ENCODE data around the gene DCUN1D2.
"Not testable (repeated sequence)": the region's sequence is repeated elsewhere in the genome, so short reads cannot be mapped to it uniquely, and the experiment has no call there.

The DCUN1D2 gene

GRCh38 chr13:113489549-113490495 lies 689 bp downstream of the DCUN1D2 start:
- peak; percentile 19 to 24 for ATAC-seq

- no peak for ATAC-seq
Observed at GRCh38 chr13:113489171-113489548, 1.4 kb downstream of the DCUN1D2 start.

- no peak for ATAC-seq
Observed at GRCh38 chr13:113488283-113488682, 2.2 kb downstream of the DCUN1D2 start.

- no peak for ATAC-seq
Observed at GRCh38 chr13:113486698-113487097, 3.8 kb downstream of the DCUN1D2 start.

GRCh38 chr13:113485545-113485944 lies 5.0 kb downstream of the DCUN1D2 start:
- no peak for ATAC-seq

GRCh38 chr13:113483504-113484293 lies 6.8 kb downstream of the DCUN1D2 start:
- no peak for ATAC-seq

GRCh38 chr13:113483081-113483480 lies 7.4 kb downstream of the DCUN1D2 start:
- ATAC-seq, result no peak

- ATAC-seq, result no peak
Observed at GRCh38 chr13:113479179-113479578, 11.3 kb downstream of the DCUN1D2 start.

GRCh38 chr13:113477724-113478123 lies 12.8 kb downstream of the DCUN1D2 start:
- ATAC-seq, result no peak

- no peak for ATAC-seq
Observed at GRCh38 chr13:113476811-113477210, 13.7 kb downstream of the DCUN1D2 start.

- ATAC-seq, result no peak
Observed at GRCh38 chr13:113475911-113476310, 14.6 kb downstream of the DCUN1D2 start.

GRCh38 chr13:113475280-113475679 lies 15.2 kb downstream of the DCUN1D2 start:
- ATAC-seq, result no peak

GRCh38 chr13:113474179-113474578 lies 16.3 kb downstream of the DCUN1D2 start:
- ATAC-seq, result no peak

GRCh38 chr13:113472355-113473025 lies 18.0 kb downstream of the DCUN1D2 start:
- no peak for ATAC-seq

GRCh38 chr13:113471844-113472243 lies 18.7 kb downstream of the DCUN1D2 start:
- no peak for ATAC-seq

GRCh38 chr13:113470635-113471163 lies 19.8 kb downstream of the DCUN1D2 start:
- not testable (repeated sequence) for ATAC-seq

GRCh38 chr13:113470073-113470472 lies 20.4 kb downstream of the DCUN1D2 start:
- ATAC-seq, result no peak

- ATAC-seq, result no peak
Observed at GRCh38 chr13:113469582-113469981, 20.9 kb downstream of the DCUN1D2 start.

GRCh38 chr13:113468472-113469201 lies 21.9 kb downstream of the DCUN1D2 start:
- no peak for ATAC-seq

- ATAC-seq, result no peak
Observed at GRCh38 chr13:113468029-113468428, 22.5 kb downstream of the DCUN1D2 start.

GRCh38 chr13:113466383-113466782 lies 24.1 kb downstream of the DCUN1D2 start:
- ATAC-seq, result no peak

GRCh38 chr13:113465300-113465699 lies 25.2 kb downstream of the DCUN1D2 start:
- ATAC-seq, result no peak
